Measurements from ENCODE around the gene CDC45.
"Not testable (repeated sequence)": the region's sequence is repeated elsewhere in the genome, so short reads cannot be mapped to it uniquely, and the experiment has no call there.

Gene CDC45

DNA sequence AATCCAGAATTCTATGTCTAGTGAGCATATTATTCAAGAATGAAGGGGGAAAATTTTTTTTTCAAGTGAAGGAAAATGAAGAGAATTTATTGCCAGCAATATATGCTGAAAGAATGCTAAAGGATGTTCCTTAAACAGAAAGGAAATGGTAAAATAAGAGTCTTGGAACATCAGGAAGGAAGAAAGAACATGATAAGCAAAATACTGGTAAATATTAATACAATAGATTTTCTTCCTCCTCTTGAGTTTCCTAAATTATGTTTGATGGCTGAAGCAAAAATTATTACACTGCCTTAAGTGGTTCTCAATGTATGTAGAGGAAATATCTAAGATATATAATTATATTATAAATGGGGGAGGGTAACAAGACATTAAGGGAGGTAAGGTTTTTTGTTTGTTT lies 54.1 kb downstream of the CDC45 start:
- no peak for DNase-seq

DNA sequence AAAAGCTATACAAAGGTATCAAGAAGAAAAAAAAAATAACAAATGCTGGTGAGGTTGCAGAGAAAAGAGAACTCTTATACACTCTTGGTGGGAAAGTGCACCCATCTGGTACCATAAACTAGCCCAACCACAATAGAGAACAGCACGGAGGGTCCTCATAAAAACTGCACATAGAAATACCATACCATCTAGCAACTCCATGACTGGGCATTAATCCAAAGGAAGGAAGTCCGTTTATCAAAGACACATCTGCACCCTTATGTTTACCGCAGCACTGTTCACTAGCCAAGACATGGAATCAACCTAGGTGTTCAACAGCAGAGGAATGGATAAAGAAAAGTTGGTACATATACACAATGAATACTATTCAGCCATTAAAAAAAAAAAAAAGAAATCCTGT lies 55.3 kb downstream of the CDC45 start:
- DNase-seq, result no peak

DNA sequence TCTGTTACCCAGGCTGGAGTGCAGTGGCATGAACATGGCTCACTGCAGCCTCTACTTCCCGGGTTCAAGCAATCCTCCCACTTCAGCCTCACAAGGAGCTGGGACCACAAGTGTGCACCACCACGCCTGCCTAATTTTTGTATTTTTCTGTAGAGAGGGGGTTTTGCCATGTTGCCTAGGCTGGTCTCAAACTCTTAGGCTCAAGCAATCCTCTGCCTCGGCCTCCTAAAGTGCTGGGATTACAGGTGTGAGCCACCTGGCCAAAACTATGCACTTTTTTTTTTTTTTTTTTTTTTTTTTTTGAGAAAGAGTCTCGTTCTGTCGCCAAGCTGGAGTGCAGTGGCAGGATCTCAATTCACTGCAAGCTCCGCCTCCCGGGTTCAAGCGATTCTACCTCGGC lies 56.8 kb downstream of the CDC45 start:
- DNase-seq, result no peak

DNA sequence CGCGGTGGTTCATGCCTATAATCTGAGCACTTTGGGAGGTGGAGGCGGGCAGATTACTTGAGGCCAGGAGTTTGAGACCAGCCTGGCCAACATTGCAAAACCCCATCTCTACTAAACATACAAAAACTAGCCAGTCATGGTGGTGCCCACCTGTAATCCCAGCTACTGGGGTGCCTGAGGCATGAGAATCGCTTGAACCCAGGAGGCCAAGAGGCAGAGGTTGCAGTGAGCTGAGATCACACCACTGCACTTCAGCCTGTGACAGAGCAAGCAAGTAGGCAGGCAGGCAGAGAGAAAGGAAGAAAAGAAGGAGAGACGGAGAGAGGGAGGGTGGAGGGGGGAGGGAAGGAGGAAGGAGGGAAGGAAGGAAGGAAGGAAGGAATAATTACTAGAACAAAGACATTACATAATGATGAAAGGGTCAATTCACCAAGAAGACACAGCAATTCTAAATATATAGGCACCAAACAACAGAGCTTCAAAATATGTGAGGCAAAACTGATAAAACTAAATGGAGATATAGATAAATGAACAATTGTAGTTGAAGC lies 58.3 kb downstream of the CDC45 start:
- DNase-seq, result no peak

DNA sequence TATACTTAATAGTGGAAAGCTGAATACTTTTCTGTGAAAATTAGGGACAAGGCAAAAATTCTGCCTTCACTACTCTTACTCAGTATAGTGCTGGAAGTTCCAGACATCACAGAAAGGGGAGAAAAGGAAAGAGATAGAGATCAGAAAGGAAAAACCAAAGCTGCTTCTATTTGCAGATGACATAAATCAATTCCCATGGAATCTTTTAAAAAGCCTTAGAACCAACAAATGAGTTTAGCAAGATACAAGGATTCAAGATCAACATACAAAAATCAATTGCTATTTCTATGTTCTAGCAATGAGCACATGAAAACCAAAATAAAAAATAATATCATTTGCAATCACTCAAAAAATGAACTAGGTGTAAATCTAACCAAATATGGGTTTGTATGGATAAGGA lies 60.7 kb downstream of the CDC45 start:
- no peak for DNase-seq

DNA sequence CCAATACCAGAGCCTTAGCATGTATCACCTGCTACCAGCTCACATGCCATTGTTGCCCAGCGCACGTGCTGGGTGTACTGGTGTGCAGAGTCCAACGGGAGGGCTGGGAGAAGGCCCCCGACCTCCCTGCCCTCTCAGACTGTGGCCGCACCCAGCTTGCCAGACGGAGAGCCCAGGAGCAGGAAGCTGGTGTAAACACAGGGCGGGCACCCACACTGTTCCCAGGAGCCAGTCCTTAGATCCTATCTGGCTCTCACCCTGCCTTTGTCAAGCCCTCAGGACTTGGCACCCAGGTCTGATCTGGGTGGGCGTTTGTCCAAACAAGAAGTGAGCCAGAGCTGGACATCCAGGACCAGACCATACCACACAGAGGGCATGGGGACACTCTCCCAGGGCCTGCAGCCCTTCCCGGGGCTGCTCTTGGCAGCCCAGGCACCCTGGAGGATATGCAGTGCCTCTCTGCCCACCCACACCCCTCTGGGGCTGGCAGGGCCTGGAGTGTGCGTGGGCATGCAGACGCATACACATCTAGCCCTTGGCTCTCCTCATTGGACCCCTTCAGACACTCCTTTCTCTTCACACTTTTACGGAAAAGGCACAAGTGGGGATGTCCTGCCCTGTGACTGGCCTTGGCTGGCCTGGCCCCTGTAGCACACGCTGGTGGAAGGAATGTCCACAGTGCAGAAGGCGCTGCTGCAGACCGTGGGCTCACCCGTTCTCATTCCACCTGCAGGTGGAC lies 64.4 kb downstream of the CDC45 start:
- no peak for DNase-seq

DNA sequence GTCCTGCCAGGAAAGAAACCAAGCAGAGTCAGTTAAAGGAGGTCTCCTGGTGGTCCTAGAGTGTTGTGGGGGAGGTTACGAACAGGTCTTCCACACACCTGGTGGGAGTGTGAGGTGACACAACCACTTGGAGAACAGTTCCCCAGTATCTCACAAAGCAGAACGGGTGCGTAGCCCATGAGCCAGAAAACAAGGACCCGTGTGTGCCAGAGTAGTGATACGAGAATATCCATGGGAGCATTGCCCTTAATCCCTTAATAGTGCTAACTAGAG lies 66.2 kb downstream of the CDC45 start:
- no peak for DNase-seq

DNA sequence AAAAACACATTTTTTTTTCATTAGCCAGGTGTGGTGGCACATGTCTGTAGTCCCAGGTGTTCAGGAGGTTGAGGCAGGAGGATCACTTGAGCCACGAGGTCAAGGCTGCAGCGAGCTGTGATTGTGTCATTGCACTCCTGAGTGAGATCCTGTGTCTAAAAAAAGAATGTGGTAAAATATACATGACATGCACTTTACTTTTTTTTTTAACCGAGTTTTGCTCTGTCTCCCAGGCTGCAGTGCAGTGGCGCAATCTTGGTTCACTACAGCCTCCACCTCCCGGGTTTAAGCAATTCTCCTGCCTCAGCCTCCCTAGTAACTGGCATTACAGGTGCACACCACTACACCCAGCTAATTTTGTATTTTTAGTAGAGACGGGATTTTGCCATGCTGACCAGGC lies 67.0 kb downstream of the CDC45 start:
- no peak for DNase-seq

DNA sequence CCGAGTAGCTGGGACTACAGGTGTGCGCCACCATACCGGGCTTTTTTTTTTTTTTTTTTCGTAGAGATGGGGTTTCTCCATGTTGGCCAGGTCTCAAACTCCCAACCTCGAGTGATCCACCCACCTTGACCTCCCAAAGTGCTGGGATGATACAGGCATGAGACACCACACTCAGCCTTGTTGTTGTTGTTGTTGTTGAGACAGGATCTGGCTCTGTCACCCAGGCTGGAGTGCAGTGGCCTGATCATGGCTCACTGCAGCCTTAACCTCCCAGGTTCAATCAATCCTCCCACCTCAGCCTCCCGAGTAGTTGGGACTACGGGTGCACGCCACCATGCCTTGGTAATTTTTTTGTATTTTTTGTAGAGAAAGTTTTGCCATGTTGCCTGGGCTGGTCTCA lies 67.9 kb downstream of the CDC45 start:
- DNase-seq, result no peak

DNA sequence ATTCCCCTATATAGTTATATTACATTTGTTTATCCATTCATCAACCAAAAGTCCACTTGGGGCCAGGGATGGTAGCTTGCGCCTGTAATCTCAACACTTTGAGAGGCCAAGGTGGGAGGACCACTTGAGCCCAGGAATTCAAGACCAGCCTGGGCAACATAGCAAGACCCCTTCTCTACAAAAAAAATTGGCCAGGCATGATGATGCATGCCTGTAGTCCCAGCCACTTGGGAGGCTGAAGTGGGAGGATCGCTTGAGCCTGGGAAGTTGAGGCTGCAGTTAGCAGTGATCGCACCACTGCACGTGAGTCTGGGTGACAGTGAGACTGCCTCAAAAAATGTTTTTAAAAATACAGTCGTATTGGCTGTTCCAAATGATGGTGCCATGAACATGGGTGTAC lies 68.7 kb downstream of the CDC45 start:
- DNase-seq, result not testable (repeated sequence)

DNA sequence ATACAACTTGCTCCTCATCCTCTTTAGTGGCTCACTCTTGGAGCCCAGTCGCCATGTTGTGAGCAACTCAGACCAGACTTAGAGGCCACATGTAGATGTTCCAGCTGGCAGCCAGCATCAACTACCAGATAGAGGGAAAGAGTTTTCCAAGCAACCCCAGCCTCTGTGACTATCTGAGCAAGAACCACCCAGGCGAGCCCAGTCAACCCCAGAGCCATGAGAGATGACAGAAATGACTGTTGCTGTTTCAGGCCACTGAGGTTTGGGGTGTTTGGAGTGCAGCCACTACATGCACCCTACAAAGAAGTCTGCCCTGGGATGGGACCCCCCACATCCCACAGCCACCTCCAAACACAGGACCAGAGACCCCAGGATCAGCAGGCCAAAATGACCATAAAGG lies 69.2 kb downstream of the CDC45 start:
- DNase-seq, result no peak

DNA sequence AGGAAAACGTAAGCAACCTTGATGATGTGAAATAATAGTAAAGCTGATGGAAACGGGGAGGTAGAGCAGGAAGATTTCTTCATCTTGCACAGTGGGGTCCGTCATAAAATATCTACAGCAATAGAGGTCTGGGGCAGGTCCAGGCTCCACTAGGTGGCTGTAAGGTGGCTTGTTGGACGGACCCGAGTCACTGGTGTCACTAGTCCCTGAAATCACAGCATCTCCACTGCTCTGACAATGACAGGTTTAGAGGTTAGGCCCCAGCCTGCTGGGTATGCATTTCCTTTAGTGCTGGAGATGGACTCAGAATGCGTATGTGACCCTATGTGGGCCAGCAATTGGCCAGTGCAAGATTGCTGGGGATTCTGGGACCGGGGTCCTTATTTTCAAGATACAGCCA lies 69.7 kb downstream of the CDC45 start:
- no peak for DNase-seq

DNA sequence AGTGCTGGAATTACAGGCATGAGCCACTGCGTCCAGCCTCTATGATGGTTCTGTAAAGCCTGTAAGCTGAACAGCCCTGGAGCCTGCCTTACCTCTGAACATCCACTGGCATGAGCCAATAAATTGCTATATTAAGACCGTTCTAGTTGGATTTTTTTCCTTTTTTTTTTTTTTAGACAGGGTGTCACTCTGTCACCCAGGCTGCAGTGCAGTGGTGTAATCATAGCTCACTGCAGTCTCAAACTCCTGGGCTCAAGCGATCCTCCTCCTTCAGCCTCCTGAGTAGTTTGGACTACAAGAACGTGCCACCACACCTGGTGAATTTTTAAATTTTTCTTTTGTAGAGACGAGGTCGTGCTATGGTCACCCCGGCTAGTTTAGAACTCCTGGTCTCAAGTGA lies 70.7 kb downstream of the CDC45 start:
- no peak for DNase-seq

DNA sequence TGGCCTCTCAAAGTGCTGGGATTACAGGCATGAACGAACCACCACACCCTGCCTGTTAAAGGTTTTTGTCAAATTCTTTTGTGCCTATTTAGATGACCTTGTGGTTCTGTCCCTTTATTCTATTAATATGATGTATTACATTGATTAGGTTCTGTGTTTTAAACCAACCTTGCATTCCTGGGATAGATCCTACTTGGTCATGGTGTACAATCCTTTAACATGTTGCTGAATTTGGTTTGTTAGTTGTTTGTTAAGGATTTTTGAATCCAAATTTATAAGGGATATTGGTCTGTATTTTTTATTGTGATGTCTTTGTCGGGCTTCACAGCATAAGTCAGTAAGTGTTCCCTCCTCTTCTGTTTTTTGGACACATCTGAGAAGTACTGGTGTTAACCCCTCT lies 73.5 kb downstream of the CDC45 start:
- DNase-seq, result no peak

DNA sequence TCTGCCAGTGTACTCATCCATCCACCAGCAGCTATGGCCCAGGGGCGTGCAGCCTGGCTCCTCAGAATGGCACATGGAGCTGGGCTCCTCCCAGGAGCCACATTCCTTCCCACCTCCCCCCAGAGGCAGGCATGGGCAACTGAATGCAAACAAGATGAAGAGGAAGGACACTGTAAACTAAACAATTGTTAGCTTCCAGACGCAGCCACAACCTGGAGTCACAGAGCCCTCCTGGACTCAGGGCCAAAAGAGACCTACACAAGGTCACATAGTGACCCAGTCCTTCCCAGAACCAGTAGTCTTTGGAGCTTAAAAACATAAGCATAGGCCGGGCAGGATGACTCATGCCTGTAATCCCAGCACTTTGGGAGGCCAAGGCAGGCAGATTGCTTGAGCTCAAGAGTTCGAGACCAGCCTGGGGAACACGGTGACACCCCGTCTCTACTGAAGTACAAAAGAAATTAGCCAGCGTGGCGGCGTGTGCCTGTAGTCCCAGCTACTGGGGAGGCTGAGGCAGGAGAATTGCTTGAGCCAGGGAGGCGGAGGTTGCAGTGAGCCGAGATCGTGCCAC lies 75.2 kb downstream of the CDC45 start:
- no peak for DNase-seq

DNA sequence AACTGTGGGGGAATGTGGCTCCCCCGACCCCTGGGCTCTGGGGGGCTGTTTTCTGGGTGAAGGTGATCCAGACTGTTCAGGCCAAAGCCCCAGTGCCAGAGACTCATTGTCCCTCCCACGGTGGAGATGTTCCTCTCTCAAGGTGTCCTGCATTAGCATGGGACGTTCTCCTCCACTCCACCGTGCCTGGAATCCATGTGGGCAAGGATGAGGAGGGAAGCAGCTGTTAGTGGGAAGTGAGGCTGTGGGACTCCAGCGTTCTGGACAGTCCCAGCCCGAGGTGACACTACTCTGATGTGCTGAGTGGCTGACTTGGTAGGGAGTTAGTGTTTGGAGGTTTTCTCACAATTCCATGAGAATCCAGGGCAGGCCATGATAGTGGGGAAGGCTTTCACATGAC lies 75.9 kb downstream of the CDC45 start:
- no peak for DNase-seq

DNA sequence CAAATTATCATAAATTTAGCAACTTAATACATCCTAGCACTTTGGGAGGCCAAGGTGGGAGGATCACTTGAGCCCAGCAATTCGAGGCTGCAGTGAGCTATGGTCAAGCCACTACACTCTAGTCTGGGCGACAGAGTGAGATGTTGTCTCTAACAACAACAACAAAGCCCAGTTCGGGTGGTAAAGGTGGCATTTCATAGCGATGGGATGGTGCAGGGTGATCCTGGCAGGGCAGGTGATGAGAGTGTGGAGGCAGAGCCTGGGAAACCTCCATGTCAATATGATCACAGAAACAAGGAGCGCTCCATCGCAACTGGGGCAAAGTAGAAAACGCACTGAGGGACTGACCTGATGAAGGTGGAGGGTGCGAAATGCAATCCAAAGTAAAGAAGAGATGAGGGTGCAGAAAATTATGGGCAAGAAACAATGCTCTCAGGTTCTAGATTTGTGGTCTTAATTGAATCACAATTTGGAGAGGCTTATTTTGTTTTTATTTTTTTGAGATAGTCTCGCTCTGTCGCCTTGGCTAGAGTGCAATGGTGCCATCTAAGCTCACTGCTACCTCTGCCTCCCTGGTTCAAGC lies 77.3 kb downstream of the CDC45 start:
- no peak for DNase-seq

DNA sequence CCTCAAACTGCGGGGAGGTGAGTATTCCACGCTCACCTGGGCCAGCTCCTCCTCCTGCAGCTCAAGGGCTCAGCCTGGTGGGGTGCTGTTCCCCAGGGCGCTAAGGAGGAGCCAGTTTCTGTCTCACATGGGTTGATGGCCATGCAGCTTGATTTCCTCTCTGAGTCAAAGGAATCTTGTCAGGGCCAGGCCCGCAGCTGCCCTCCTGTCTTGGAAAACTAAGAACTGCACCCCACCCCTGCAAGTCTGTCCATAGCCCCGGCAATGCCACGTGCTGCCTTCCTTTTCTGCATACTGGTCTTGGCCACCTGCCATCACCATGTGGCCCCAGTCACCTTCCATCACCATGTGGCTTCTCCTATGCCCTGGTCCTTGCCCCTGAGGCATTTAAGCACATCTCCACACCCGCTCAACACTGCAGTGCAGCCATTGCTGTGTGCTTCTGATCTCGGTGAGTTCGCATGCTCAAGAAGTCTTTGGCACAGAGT lies 79.6 kb downstream of the CDC45 start:
- DNase-seq, result no peak

DNA sequence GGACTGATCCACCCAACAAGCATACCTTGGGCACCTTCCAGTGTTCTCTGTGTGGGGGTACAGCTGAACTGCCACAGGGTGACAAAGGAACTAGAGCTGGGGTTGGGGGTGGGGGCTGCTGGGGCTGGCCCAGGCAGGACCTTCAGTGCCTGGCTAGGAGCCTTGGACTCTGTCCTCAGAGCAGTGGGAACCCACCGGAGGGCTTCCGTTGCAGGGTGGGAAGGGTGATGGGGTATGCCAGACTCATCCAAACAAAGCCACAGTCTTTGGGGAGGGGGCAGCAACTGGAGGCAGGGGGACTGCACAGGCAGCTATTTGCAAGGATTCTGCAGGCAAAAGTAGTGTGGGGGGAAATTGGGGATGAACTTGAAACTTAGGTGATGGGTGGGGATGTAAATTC lies 80.2 kb downstream of the CDC45 start:
- DNase-seq, result no peak

DNA sequence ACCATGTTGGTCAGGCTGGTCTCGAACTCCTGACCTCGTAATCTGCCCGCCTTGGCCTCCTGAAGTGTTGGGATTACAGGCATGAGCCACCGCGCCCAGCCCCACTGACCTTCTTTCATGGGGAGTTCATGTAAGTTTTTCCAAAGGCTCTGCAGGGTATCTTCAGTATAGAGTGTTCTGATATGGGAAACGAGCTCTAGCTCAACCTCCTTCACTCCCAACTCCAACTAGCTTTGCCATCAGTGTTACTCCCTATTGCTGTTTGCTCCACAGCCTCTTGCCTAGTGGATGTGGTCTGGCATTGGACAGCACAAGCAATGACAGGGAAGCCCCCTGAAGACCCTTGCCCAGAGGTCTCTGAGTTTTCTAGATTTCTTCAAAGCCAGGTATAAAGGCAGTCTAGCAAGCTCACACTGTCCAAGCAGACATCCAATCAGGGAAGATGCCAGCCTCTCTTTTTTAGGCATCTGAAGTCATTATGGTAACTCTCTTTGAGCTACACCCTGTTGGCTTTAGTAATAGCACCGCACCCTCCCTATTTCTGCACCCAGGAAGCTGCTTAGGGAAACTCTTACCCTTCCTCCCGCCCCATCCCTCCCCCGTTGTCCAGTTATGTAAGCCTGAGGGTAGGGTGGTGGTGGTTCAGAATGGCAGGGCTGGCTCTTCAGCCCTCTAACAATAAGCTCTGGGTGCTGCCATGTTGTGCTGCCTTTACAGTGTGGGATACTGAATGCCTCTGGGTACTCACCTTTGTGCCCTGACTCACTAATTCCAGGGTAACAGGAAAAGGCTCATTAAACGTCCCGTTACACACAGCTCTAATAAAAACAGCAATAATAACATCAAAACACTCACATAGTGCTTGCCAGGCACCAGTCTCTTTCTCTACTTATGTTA lies 85.9 kb downstream of the CDC45 start:
- DNase-seq, result no peak

DNA sequence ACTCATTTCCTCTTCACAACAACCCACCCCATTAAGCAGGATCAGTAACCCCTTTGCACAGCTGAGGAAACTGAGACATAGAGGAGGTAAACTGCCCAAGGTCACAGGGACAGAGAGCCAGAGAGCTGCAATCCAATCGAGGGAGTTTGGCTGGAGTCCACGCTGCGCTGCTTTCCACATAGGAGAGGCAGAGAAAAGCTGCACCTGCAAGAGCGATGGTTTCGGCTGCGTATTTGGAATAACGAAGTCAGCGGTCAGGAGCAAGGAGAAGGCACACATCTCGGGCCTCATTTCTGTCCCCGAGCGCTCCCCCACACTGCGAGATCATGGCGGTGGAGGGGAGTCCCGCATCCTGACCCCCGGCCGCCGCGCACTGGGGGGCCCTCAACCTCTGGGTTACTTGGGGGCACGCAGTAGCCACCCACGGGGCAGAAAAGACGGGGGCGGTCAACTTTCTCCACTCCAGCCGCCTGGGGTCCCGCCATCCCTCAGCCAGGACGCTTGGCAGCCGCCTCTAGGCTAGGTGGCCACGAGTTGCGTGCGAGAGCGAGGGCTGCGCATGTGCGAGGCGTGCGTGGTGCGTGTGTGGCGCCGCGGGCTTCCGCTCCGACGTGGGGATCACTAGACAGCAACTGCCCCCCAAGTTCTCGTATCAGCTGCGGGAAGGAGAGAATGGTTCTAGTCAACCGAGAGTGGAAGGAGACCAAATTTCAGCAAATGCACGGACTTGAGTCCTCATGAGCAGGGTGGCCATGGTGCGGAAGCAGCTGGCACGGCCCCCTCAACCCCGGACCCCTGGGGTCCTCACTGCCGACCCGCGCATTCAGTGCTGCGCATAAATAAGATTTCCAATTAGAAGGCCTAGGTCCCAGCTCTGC lies 86.8 kb downstream of the CDC45 start:
- no peak for DNase-seq

Data from NCI-H1436 treated with DMSO at 0.1 percent for 48 hours (cell line).